ACHN (cell line): ENCODE results near the gene SLC50A1.
"Not testable (repeated sequence)": the region's sequence is repeated elsewhere in the genome, so short reads cannot be mapped to it uniquely, and the experiment has no call there.

Source experiments
- DNase-seq: peaks from one replicate; pipeline ENCODE4 v3.0.0-alpha.2; 2015
- in situ Hi-C: cut with HindIII; loops from 2 replicates; pipeline ENCODE4 v1.10.0; 2017; ENCODE audit warnings: low sequenced_read_pairs, low pct_ligation_motif_present, low pct_unique_long_range_greater_than_20kb

The SLC50A1 gene

DNA sequence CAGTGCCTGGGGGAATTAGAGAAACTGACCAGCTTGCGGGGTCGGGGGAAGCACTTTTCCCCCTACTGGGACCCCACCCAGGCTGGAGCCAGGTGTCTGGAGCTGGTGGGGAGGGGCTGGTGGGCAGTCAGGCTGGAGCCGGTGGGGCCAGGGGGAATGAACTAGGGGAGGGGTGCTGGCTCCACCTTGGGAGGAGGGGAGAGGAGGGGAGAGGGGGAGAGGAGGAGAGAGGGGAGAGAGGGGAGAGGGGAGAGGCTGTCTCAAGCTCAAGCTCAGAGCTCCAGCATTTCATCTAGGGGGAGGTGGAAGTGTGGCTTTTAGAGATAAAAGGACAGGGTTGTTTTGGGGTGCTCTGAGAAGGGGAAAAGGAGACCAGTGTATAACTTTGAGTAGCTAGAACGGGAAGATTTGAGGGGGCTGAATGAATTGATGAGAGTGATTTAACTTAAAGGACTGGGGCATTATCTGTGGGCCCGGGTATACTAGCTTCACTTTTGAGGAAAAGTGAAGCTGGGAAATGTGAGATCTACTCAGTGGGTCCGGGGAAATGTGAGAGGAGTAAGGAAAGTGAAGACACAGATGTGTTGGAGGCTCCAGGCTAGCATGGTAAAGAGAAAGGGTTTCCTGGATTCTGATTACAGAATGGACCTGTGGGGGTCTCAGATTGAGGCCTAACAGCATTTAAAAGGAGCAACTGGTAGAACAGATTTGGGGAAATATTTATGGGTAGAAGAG is 5.2 kb upstream of the SLC50A1 start:
- in situ Hi-C loops: no loop called here
- DNase-seq: no peak

DNA sequence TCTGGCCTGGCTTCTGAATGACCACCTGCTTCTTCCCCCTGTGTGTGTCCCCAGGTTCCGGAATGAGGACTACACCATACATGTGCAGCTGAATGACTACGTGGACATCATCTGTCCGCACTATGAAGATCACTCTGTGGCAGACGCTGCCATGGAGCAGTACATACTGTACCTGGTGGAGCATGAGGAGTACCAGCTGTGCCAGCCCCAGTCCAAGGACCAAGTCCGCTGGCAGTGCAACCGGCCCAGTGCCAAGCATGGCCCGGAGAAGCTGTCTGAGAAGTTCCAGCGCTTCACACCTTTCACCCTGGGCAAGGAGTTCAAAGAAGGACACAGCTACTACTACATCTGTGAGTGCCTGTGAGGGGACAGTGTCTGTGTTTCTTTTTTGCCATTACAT is 4.4 kb upstream of the SLC50A1 start:
- DNase-seq: no peak
- in situ Hi-C loops: no loop called here

DNA sequence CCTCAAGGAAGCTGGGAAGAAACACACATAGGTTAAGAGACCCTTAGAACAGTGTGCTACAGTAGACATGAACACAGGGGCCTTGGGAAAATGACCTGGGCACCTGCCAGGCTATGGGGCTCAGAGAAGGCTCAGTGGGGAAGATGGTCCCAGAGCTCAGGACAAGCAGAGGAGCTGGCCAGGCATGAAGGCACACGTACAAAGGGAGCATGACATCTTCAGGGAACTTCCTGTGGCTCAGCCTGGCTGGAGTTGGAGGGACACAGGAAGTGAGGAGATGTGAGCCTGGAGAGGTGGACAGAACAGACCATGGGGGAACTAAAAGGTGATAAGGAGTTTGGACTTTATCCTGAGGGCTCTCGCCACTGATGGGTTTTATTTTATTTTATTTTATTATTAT is 3.8 kb upstream of the SLC50A1 start:
- in situ Hi-C loops: no loop called here

DNA sequence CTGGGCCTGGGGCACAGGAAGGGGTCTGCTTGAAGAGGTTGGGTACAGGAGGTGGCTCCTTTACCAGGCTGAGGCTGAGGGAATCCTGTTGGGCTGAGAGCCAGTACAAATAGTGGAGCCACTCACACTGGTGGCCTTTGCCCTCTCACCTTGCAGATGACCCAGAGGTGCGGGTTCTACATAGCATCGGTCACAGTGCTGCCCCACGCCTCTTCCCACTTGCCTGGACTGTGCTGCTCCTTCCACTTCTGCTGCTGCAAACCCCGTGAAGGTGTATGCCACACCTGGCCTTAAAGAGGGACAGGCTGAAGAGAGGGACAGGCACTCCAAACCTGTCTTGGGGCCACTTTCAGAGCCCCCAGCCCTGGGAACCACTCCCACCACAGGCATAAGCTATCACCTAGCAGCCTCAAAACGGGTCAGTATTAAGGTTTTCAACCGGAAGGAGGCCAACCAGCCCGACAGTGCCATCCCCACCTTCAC is 1.8 kb upstream of the SLC50A1 start:
- DNase-seq: no peak
- in situ Hi-C loops: no loop called here

More for the DNA sequence above, 3.8 kb upstream of the SLC50A1 start:
- DNase-seq: no peak

DNA sequence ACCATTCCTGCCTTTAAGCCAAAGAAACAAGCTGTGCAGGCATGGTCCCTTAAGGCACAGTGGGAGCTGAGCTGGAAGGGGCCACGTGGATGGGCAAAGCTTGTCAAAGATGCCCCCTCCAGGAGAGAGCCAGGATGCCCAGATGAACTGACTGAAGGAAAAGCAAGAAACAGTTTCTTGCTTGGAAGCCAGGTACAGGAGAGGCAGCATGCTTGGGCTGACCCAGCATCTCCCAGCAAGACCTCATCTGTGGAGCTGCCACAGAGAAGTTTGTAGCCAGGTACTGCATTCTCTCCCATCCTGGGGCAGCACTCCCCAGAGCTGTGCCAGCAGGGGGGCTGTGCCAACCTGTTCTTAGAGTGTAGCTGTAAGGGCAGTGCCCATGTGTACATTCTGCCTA is 1.3 kb upstream of the SLC50A1 start:
- in situ Hi-C loops: no loop called here
- no peak for DNase-seq

DNA sequence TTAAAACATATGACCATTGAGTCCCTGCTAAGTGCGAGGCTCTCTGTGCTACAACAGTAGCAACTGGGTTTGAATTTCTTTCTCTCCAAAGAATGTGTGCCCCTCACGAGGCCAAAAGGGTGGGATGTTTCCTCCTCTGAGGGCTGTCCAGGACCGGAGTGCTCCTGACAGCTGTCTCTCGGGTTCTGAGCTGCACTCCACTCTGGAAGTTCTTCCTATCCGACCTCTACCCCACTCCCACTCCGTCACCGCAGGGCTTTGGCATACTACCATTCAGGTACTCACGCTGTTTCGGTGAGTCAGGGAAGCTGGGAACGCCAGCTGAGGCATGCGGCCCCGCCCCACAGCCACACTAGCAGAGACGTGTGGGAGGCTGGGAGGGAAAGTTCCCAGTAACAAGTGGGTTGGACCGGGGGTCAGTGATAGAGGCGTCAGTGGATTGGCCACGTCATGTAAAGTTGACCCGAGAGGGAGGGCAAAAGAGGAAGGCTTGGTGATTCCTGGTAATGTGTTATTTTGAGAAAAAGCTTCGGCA is 705 bp upstream of the SLC50A1 start:
- in situ Hi-C loops: no loop called here
- peak; percentile 99 for DNase-seq

DNA sequence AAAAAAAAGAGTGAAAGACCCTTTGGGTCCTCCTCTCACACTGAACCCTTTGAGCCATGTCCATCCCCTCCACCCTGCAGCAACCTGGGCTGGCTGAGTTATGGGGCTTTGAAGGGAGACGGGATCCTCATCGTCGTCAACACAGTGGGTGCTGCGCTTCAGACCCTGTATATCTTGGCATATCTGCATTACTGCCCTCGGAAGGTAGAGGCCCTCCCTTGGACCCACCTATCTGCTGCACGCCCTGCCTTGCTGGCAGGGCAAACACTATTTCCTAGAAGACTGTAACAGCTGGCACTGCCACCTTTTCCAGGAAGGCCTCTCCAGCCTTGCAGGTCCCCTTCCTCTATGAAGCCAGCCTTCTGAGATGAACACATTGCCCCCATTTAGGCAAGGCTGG is 1.1 kb downstream of the SLC50A1 start:
- no peak for DNase-seq
- in situ Hi-C loops: no loop called here

DNA sequence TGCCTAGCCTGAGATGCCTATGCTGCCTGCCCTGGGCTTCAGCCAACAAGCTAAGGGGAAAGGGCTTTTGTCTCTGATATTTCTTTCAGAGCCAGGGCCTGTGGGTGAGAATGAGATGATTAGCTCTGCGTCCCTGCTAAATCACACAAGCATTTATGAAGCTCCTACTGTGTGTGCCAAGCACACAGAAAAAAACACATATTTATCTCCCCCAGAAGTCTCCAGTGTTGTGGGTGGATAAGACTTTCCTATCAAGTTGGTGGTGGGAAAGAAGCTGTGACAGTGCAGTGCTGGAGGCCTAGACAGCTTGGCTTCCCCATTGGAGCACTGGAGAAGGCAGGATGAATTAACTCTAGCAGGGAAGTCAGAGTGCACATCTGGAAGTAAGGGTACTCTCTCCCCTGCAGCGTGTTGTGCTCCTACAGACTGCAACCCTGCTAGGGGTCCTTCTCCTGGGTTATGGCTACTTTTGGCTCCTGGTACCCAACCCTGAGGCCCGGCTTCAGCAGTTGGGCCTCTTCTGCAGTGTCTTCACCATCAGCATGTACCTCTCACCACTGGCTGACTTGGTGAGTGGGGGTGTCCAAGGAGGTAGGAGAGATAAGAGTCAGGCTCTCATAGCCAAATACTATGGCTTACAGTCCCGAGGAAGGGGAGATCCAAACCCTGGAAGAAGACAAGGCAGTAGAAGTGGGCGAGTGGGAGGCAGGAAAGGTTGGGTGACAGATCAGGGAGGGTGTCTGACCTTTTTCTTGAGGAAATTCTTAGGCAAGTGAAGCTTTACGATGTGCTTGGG is 1.7 kb downstream of the SLC50A1 start:
- DNase-seq: no peak
- in situ Hi-C loops: no loop called here

DNA sequence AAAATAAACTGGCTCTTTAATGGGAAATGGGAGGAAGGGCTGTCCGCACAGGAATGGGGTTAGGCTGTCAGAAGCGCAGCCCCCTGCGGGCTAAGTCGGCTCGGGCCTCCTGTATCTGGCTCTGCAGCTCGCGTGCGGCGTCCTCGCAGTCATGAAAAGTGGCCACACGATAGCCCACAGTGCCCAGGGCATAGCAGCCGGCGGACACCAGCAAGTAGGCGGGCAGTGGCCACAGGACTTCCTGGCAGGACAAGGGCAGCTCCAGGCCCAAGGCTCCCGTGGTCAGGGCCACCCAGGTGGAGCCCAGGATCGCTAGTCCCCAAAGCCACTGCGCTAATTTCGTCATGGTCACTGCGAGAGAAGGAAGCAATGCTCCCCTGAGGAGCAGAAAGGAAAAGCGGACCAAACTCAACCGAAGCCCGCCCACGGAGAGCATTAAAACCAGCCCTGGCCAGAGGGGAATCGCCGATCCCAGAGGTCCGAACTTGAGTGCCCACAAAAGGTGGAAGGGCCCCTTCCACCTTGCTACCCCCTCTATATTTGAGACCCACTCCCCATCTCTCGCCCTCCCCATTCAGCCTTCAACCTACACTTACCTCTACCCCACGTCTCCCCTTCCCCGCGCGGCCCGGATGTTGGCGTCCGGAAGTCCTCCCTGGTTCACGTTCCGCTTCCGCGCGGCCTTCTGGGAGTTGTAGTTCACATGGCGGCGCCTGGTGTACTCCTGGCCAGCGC is 4.4 kb downstream of the SLC50A1 start, which contains the start of gene DPM3:
Gene DPM3, minus strand, starts transcription at position 637 of the 735 bp plus-strand sequence. Its CDS starts 291 bp downstream, at position 346.
- in situ Hi-C loops: no loop called here
- peak; percentile 87 for DNase-seq

DNA sequence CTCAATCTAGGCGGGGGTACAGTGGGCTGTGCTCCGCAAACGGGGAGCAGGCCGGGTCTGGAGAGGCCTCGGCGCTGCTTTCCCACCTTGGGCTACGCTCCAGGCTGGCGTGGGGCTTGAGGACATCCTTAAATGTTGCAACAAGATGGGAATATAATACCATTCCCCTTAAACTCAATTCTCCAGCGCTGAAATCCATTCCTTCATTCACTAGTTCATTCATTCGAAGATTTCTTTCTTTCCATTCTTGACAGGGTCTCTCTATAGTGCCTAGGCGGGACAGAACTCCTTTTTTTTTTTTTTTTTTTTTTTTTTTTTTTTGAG is 4.9 kb downstream of the SLC50A1 start:
- DNase-seq: no peak
- in situ Hi-C loops: no loop called here

DNA sequence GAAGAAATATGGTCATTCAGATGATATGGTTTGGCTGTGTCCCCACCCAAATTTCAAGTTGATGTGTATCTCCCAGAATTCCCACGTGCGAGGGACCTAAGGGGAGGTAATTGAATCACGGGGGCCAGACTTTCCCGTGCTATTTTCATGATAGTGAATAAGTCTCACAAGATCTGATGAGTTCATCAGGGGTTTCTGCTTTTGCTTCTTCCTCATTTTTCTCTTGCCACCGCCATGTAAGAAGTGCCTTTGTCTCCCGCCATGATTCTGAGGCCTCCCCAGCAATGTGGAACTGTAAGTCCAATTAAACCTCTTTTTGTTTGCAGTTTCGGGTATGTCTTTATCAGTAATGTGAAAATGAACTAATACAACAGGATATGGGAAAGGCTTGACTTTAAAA is 6.1 kb downstream of the SLC50A1 start:
- in situ Hi-C loops: no loop called here
- no peak for DNase-seq

DNA sequence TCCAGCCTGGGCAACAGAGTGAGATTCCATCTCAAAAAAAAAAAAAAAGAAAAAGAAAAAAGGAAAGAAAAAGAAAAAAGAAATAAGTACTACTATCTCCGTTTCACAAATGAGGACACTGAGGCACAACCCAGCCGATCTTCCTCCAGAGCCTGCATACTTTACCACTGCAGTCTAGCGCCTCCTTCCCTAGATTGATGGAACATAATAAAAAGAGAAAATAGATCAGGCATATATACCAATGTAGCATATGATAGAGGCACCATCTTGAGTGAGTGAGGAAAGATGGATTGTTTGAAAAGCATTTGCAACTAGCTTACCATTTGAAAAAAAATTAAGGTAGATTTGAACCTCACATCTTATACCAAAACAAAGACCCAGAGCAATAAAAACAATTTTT is 9.8 kb downstream of the SLC50A1 start:
- in situ Hi-C loops: no loop called here
- DNase-seq: no peak

DNA sequence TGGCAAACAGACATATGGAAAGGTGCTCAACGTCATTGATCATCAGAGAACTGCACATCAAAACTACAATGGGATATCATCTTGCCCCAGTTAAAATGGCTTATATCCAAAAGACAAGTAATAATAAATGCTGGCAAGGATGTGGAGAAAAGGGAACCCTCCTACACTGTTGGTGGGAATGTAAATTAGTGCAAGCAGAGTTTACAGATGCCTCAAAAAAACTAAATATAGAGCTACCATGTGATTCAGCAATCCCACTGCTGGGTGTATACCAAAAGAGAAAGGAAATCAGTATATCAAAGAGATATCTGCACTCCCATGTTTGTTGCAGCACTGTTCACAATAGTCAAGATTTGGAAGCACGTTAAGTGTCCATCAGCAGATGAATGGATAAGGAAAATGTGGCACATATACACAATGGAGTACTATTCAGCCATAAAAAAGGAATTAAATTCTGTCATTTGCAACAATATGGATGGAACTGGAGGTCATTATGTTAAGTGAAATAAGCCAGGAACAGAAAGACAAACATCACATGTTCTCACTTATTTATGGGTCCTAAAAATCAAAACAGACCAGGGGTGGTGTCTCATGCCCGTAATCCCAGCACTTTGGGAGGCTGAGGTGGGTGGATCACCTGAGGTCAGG is 20.5 kb downstream of the SLC50A1 start:
- in situ Hi-C loops, DNase-seq: not testable (repeated sequence)

DNA sequence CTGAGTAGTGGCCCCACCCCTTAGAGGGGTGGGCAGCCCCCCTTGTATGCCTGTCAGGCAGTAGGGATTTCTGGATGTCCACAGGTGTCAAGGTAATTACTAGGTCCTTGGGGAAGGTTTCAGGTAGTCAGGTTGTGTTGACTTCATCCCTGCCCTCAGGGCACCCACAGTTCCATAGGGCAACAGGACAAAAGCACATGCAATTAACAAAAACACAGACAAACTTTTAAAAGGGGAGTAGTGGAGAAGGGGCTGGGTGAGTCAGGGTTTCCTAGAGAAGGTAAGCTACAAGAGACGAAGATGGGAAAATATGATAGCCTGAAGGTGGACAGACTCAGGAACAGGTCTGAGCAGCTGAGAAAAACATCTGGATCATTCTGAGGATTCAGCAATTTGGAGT is 23.3 kb downstream of the SLC50A1 start:
- no peak for DNase-seq
- in situ Hi-C loops: no loop called here

DNA sequence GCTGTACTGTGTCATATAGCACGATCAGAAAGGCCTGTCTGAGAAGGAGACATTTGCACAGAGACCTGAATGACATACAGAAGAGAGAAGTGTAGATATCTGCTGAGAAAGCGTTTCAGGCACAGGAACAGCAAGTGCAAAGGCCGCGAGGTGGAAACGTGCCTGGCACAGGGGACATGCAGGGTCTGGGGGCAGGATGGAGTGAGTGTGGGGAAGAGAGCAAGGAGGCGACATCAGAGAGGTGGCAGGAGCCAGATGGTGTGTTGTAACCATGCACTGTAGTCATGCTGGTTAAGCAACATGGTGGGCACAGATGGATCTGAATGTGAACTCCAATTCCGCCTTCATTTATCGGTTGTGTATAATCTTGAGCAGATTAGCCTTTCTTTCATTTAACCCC is 24.5 kb downstream of the SLC50A1 start:
- in situ Hi-C loops: no loop called here
- no peak for DNase-seq

DNA sequence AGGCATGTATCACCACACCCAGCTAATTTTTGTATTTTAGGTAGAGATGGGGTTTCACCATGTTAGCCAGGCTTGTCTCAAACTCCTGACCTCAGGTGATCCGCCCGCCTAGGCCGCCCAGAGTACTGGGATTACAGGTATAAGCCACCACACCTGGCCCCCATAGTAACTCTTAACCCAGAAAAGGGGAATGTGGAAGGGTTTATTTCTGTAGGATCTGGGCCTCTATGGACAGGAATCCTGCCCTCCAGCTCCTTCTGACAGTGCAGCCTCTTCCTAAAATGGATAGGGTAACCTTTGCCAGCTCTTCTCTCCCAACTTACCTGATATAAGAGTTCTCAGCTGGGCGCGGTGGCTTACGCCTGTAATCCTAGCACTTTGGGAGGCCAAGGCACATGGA is 27.0 kb downstream of the SLC50A1 start:
- in situ Hi-C loops, DNase-seq: not testable (repeated sequence)

DNA sequence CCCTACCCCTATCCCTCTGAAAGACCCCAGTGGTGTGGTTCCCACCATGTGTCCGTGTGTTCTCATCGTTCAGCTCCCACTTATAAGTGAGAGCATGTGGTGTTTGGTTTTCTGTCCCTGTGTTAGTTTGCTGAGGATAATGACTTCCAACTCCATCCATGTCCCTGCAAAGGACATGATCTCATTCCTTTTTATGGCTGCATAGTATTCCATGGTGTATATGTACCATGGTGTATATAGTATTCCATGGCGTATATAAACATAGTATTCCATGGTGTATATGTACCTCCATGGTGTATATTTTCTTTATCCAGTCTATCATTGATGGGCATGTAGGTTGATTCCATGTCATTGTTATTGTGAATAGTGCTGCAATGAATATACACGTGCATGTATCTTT is 28.1 kb downstream of the SLC50A1 start:
- in situ Hi-C loops, DNase-seq: not testable (repeated sequence)

DNA sequence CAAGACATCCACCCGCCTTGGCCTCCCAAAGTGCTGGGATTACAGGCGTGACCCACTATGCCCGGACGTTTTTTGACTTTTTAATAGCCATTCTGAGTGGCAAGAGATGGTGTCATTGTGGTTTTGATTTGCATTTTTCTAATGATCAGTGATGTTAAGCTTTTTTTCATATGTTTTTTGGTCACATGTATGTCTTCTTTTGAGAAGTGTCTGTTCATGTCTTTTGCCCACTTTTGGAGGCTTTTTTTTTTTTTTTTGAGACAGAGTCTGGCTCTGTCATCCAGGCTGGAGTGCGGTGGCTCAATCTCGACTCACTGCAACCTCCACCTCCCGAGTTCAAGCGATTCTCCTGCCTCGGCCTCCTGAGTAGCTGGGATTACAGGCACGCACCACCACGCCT is 29.0 kb downstream of the SLC50A1 start:
- DNase-seq, in situ Hi-C loops: not testable (repeated sequence)
